A673 (cell line): Measurements from ENCODE around the gene ZSCAN5A. TPM values are rescaled to one million over a fixed set of nuclear protein-coding genes. Genes with fewer than 3 reads are reported as not detected.
"Not testable (repeated sequence)": the region's sequence is repeated elsewhere in the genome, so short reads cannot be mapped to it uniquely, and the experiment has no call there.

Experiments
- BruUV-seq: library from RNA; stranded (reverse); fragments of 400-500 nt; replicated peaks from 2 replicates; lab custom pipeline; 2021; lab: Mats Ljungman, UMichigan
- CTCF ChIA-PET: fragments of 300-600 bp; sonication (Branson Sonifier 250); formaldehyde crosslinking; loops from one replicate; lab custom pipeline; 2022; ENCODE audit warnings: antibody characterized with exemption; lab: Charles Lee
- POLR2A ChIA-PET: fragments of 300-600 bp; sonication (Branson Sonifier 250); formaldehyde crosslinking; loops from one replicate; lab custom pipeline; 2022; ENCODE audit warnings: antibody characterized with exemption; ENCODE audit not compliant: low non-redundant PET; lab: Charles Lee
- DNase-seq: peaks from one replicate; pipeline ENCODE4 v3.0.0-alpha.2; 2015; ENCODE audit warnings: low spot score
- H3K27ac ChIP-seq: fragments of 200-600 bp; sonication (generic); 2 replicates; pipeline ENCODE4 v1.5.1; 2016; ENCODE audit warnings: mixed run types, low read depth, mild to moderate bottlenecking, mixed read lengths, antibody characterized with exemption, low read length; ENCODE audit not compliant: poor library complexity, severe bottlenecking
- H3K27me3 ChIP-seq: fragments of 200-600 bp; sonication (generic); replicated peaks from 2 replicates; pipeline ENCODE4 v1.6.1; 2017; ENCODE audit warnings: mixed run types, low read depth, mild to moderate bottlenecking, mixed read lengths, antibody characterized with exemption, low read length; ENCODE audit not compliant: insufficient read depth, poor library complexity
- H3K36me3 ChIP-seq: fragments of 200-600 bp; sonication (generic); 2 replicates; pipeline ENCODE4 v1.6.1; 2016; ENCODE audit warnings: mixed run types, mild to moderate bottlenecking, mixed read lengths, antibody characterized with exemption, low read length; ENCODE audit not compliant: insufficient read depth, poor library complexity, severe bottlenecking
- H3K4me1 ChIP-seq: fragments of 200-600 bp; sonication (generic); 2 replicates; pipeline ENCODE4 v1.6.1; 2017; ENCODE audit warnings: mixed run types, mild to moderate bottlenecking, mixed read lengths, antibody characterized with exemption, low read length; ENCODE audit not compliant: insufficient read depth, poor library complexity, severe bottlenecking
- H3K4me3 ChIP-seq: fragments of 200-600 bp; sonication (generic); 2 replicates; pipeline ENCODE4 v1.5.1; 2016; ENCODE audit warnings: low read depth, mixed run types, mild to moderate bottlenecking, mixed read lengths, low read length; ENCODE audit not compliant: poor library complexity, severe bottlenecking
- H3K9me3 ChIP-seq: fragments of 200-600 bp; sonication (generic); 2 replicates; pipeline ENCODE4 v1.6.1; 2016; ENCODE audit warnings: mixed run types, low read depth, mild to moderate bottlenecking, mixed read lengths, antibody characterized with exemption, low read length; ENCODE audit not compliant: poor library complexity, severe bottlenecking
- EZH2 ChIP-seq: fragments of 200-600 bp; sonication (generic); IDR thresholded peaks from 2 replicates; pipeline ENCODE4 v1.6.1; 2017; ENCODE audit warnings: borderline replicate concordance, low read depth, mild to moderate bottlenecking, mixed read lengths, antibody characterized with exemption, low read length; ENCODE audit not compliant: poor library complexity, severe bottlenecking
- intact Hi-C: fragments of 100-400 bp; cut with micrococcal nuclease; formaldehyde crosslinking; loops from one replicate; pipeline ENCODE4 v1.10.0; 2022; ENCODE audit not compliant: unreplicated experiment
- total RNA-seq: library from RNA; stranded (reverse); gene quantifications from 2 replicates; pipeline ENCODE4 v1.2.3, GENCODE V29; 2021
- TF ChIP-seq, protein P1 (sequence below): fragments of 300-800, 200-600 bp; sonication (generic); conservative IDR thresholded peaks from 2 replicates; pipeline ENCODE4 v1.5.1; 2017; ENCODE audit warnings: low read depth, mild to moderate bottlenecking, antibody characterized with exemption, low read length, moderate library complexity, mixed read lengths

Gene ZSCAN5A
- total RNA-seq, 1 experiment from 2014 or later = 18.8 TPM

DNA sequence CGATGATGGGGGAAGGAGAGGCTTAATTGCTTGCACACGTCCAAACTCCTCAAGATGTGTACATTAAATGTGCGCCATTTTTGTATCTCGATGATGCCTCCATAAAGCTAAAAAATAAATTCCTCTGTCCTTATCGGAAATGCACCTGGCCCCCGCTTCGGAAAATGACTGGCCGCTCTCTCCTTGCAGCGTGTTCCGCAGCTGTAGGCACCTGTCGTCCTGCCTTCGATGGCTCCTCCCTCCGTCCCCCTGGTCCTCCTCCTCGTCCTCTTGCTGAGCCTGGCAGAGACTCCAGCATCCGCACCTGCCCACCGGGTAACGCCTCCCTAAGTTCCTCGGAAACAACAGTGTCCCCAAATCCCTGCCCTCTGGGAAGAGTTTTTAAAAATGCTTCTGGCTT, 137.8 kb downstream of the ZSCAN5A start:
- no peak for TF ChIP-seq EZH2
- TF ChIP-seq, protein P1, sequence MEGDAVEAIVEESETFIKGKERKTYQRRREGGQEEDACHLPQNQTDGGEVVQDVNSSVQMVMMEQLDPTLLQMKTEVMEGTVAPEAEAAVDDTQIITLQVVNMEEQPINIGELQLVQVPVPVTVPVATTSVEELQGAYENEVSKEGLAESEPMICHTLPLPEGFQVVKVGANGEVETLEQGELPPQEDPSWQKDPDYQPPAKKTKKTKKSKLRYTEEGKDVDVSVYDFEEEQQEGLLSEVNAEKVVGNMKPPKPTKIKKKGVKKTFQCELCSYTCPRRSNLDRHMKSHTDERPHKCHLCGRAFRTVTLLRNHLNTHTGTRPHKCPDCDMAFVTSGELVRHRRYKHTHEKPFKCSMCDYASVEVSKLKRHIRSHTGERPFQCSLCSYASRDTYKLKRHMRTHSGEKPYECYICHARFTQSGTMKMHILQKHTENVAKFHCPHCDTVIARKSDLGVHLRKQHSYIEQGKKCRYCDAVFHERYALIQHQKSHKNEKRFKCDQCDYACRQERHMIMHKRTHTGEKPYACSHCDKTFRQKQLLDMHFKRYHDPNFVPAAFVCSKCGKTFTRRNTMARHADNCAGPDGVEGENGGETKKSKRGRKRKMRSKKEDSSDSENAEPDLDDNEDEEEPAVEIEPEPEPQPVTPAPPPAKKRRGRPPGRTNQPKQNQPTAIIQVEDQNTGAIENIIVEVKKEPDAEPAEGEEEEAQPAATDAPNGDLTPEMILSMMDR = no peak
- DNase-seq = no peak
- no peak overlapping the region for H3K4me3 ChIP-seq
- H3K27me3 ChIP-seq = peaks cover 14% of the 10 kb centered on the region
- BruUV-seq = no TSS peak
- CTCF ChIA-PET = no interaction called here
- H3K27ac ChIP-seq = no peak overlapping the region
- no peaks in the 10 kb centered on the region for H3K36me3 ChIP-seq
- POLR2A ChIA-PET = no interaction called here
- H3K9me3 ChIP-seq = no peaks in the 10 kb centered on the region
- H3K4me1 ChIP-seq = no peaks in the 10 kb centered on the region
- intact Hi-C loops = no loop called here

- H3K4me3 ChIP-seq, H3K27ac ChIP-seq, POLR2A ChIA-PET, H3K36me3 ChIP-seq, intact Hi-C loops, H3K9me3 ChIP-seq, BruUV-seq, DNase-seq, H3K4me1 ChIP-seq: not testable (repeated sequence)
- CTCF ChIA-PET = interaction anchor here (0.6 to 0.7 kb wide), 2 partner anchors 77 to 97 kb away, joined by 3 to 4 read pairs; no protein-coding TSS in a partner anchor
- H3K27me3 ChIP-seq = peaks cover 14% of the 10 kb centered on the region
Observed at GRCh38 chr19:56176310-56176709, 138.3 kb downstream of the ZSCAN5A start.

DNA sequence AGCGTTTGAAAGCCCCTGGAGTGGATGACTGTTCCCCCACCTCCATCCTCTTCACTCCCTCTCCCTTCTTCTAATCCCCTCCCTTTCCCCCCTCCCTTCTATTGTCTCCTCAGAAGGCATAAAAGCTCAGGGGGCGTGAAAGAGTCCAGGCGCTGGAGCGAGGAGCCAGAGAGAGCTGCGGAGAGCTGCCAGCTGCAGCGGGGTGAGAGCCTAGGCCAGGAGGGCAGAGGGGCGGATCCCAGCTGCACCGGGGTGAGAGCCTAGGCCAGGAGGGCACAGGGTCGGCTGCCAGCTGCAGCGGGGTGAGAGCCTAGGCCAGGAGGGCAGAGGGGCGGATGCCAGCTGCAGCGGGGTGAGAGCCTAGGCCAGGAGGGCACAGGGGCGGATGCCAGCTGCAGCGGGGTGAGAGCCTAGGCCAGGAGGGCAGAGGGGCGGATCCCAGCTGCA, 138.8 kb downstream of the ZSCAN5A start, which contains the start of gene GALP:
TSS of gene GALP (plus strand) at position 148 of the 447 bp plus-strand sequence. CDS start 1,101 bp downstream, outside the sequence.
- intact Hi-C loops, BruUV-seq, H3K4me1 ChIP-seq, POLR2A ChIA-PET, DNase-seq, H3K36me3 ChIP-seq, H3K27ac ChIP-seq, H3K9me3 ChIP-seq, H3K4me3 ChIP-seq: not testable (repeated sequence)
- peaks cover 14% of the 10 kb centered on the region for H3K27me3 ChIP-seq
- CTCF ChIA-PET = interaction anchor here (0.6 to 1.4 kb wide), 3 partner anchors 77 to 96 kb away, joined by 3 to 4 read pairs (median 3); no protein-coding TSS in a partner anchor

- intact Hi-C loops = no loop called here
- Histone ChIP-seq H3K27me3 (peaks cover 14% of the 10 kb centered on the region), H3K36me3 (no peaks in the 10 kb centered on the region), H3K9me3 (no peaks in the 10 kb centered on the region), H3K4me1 (no peaks in the 10 kb centered on the region), H3K4me3 (no peak overlapping the region), H3K27ac (no peak overlapping the region)
- DNase-seq = no peak
- ChIA-PET POLR2A (no interaction called here), CTCF (interaction anchor here (1.4 kb wide), 1 partner anchor 94 kb away, joined by 3 read pairs; no protein-coding TSS in a partner anchor)
- TF ChIP-seq EZH2 = no peak
- no TSS peak for BruUV-seq
Observed at GRCh38 chr19:56174550-56174949, 140.1 kb downstream of the ZSCAN5A start.
